ENCODE data around the gene PAQR7.
"Not testable (repeated sequence)": the region's sequence is repeated elsewhere in the genome, so short reads cannot be mapped to it uniquely, and the experiment has no call there.

PAQR7 gene

GRCh38 chr1:25848531-25848930 is 27.0 kb downstream of the PAQR7 start:
- Histone ChIP-seq H3K4me1 (ENCODE audit: control insufficient read depth in 2 of 2, insufficient read depth in 2 of 2, low read length in 2 of 2) (no peaks in the 10 kb centered on the region), H3K9me3 (ENCODE audit: control insufficient read depth in 2 of 2, low read length in 2 of 2) (no peaks in the 10 kb centered on the region), H3K36me3 (ENCODE audit: control insufficient read depth in 2 of 2, insufficient read depth in 2 of 2, low read length in 2 of 2) (no peaks in the 10 kb centered on the region), H3K9ac (ENCODE audit: low read depth in 1 of 2, low read length in 2 of 2) (no peak overlapping the region), H3K27ac (ENCODE audit: low read depth in 2 of 2, low read length in 2 of 2) (no peak overlapping the region), H3K4me3 (ENCODE audit: low read length in 2 of 2) (no peak overlapping the region), H3K27me3 (ENCODE audit: control insufficient read depth in 2 of 2, insufficient read depth in 2 of 2, low read length in 2 of 2) (no peaks in the 10 kb centered on the region)

DNA sequence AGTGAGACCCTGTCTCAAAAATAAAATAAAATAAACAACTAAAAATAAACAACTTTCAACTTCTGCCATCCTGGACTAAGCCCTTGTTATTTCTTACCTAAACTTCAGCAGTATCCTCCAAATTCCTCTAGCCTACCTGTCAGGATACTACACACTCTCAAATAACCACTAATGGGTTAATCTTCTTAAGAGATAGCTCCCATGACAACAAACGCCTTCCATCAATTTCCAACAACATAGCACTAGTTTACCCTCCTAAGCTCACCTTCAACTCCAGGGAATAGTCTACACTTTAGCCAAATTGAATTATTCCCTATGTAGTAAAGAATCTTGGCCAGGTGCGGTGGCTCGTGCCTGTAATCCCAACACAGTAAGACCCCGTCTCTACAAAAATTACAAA is 27.6 kb downstream of the PAQR7 start:
- no peak overlapping the region for H3K9ac ChIP-seq (ENCODE audit: low read depth in 1 of 2, low read length in 2 of 2)
- no peak overlapping the region for H3K27ac ChIP-seq (ENCODE audit: low read depth in 2 of 2, low read length in 2 of 2)

GRCh38 chr1:25845664-25846063 is 29.8 kb downstream of the PAQR7 start:
- H3K9ac ChIP-seq (ENCODE audit: low read depth in 1 of 2, low read length in 2 of 2), result no peak overlapping the region
- H3K36me3 ChIP-seq (ENCODE audit: control insufficient read depth in 2 of 2, insufficient read depth in 2 of 2, low read length in 2 of 2), result no peaks in the 10 kb centered on the region
- H3K27ac ChIP-seq (ENCODE audit: low read depth in 2 of 2, low read length in 2 of 2), result no peak overlapping the region
- H3K9me3 ChIP-seq (ENCODE audit: control insufficient read depth in 2 of 2, low read length in 2 of 2), result no peaks in the 10 kb centered on the region
- peaks cover 0 to 2% of the 10 kb centered on the region in 2 donors for H3K4me1 ChIP-seq (ENCODE audit: control insufficient read depth in 2 of 2, insufficient read depth in 2 of 2, low read length in 2 of 2)
- H3K27me3 ChIP-seq (ENCODE audit: control insufficient read depth in 2 of 2, insufficient read depth in 2 of 2, low read length in 2 of 2), result no peaks in the 10 kb centered on the region
- H3K4me3 ChIP-seq (ENCODE audit: low read length in 2 of 2), result no peak overlapping the region

More for the DNA sequence above, 27.6 kb downstream of the PAQR7 start:
- H3K27me3 ChIP-seq (ENCODE audit: control insufficient read depth in 2 of 2, insufficient read depth in 2 of 2, low read length in 2 of 2), result no peaks in the 10 kb centered on the region
- H3K36me3 ChIP-seq (ENCODE audit: control insufficient read depth in 2 of 2, insufficient read depth in 2 of 2, low read length in 2 of 2), result no peaks in the 10 kb centered on the region
- H3K9me3 ChIP-seq (ENCODE audit: control insufficient read depth in 2 of 2, low read length in 2 of 2), result no peaks in the 10 kb centered on the region
- H3K4me3 ChIP-seq (ENCODE audit: low read length in 2 of 2), result no peak overlapping the region
- H3K4me1 ChIP-seq (ENCODE audit: control insufficient read depth in 2 of 2, insufficient read depth in 2 of 2, low read length in 2 of 2), result no peaks in the 10 kb centered on the region

DNA sequence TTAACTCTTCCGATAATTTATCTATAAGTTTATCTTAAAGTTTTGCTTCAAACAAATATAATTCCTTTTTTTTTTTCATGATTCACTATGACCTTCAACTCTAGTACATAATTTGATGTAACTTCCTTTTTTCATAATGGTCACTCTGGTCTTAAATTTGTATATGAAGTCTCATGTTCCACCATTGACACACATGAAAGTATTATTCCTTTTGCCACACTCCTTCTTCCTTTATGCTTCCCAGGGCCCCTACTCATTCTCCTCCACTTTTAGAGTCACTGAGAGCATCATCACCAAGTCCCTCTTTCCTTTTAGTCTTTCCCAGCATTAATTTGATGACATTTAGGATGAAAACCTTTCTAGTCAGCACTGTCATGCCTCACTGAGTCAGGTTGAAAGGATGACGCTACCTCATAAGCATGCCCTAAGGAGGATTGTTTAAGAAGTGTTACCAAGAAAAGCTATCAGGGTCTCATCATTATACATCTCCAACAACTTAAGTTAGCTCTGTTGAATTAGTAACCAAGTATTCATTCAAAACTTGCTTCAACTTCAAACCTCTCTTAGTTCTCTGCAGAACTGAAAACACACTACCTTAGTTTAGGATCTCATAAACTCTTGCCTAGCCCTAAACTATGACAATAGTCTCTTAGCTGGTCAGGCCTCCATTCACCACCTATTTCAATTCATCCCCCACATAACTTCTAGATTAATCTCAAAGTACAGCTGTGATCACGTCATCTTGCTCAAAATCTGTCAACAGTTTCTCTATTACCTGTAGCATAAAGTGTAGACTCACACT is 30.8 kb downstream of the PAQR7 start:
- Histone ChIP-seq H3K36me3 (ENCODE audit: control insufficient read depth in 2 of 2, insufficient read depth in 2 of 2, low read length in 2 of 2) (no peaks in the 10 kb centered on the region), H3K27ac (ENCODE audit: low read depth in 2 of 2, low read length in 2 of 2) (no peak overlapping the region), H3K9me3 (ENCODE audit: control insufficient read depth in 2 of 2, low read length in 2 of 2) (no peaks in the 10 kb centered on the region), H3K4me3 (ENCODE audit: low read length in 2 of 2) (no peak overlapping the region), H3K4me1 (ENCODE audit: control insufficient read depth in 2 of 2, insufficient read depth in 2 of 2, low read length in 2 of 2) (peaks cover 0 to 2% of the 10 kb centered on the region in 2 donors), H3K9ac (ENCODE audit: low read depth in 1 of 2, low read length in 2 of 2) (no peak overlapping the region), H3K27me3 (ENCODE audit: control insufficient read depth in 2 of 2, insufficient read depth in 2 of 2, low read length in 2 of 2) (no peaks in the 10 kb centered on the region)

DNA sequence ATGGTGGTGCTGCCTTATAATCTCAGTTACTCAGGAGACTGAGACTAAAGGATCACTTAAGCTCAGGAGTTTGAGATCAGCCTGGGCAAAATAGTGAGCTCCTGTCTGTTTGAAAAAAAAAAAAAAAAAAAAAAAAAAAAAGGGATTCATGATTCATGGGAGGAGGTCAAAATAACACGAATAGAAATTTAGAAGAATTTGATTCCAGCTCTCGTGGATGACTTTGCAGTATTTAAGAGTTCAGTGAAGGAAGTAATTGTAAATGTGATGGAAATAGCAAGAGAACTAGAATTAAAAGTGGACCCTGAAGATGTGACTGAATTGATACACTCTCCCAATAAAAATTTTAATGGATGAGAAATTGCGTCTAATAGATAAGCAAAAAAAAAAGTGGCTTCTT is 32.0 kb downstream of the PAQR7 start:
- Histone ChIP-seq H3K4me1 (ENCODE audit: control insufficient read depth in 2 of 2, insufficient read depth in 2 of 2, low read length in 2 of 2) (peaks cover 0 to 2% of the 10 kb centered on the region in 2 donors), H3K9ac (ENCODE audit: low read depth in 1 of 2, low read length in 2 of 2) (no peak overlapping the region), H3K4me3 (ENCODE audit: low read length in 2 of 2) (no peak overlapping the region), H3K27ac (ENCODE audit: low read depth in 2 of 2, low read length in 2 of 2) (no peak overlapping the region), H3K36me3 (ENCODE audit: control insufficient read depth in 2 of 2, insufficient read depth in 2 of 2, low read length in 2 of 2) (no peaks in the 10 kb centered on the region), H3K27me3 (ENCODE audit: control insufficient read depth in 2 of 2, insufficient read depth in 2 of 2, low read length in 2 of 2) (no peaks in the 10 kb centered on the region), H3K9me3 (ENCODE audit: control insufficient read depth in 2 of 2, low read length in 2 of 2) (no peaks in the 10 kb centered on the region)

DNA sequence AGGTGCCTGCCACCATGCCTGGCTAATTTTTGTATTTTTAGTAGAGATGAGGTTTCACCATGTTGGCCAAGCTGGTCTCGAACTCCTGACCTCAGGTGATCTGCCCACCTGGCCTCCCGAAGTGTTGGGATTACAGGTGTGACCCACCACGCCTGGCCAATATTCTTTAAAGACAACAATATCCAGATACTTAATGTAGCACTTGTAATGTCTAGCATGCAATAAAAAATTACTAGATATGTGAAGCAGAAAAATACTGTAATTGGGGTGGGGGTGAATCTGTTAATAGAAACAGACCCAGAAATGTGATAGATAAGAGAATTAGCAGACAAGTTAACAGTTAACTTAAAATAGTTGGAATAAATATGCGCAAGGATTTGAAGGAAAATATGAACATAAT is 35.7 kb downstream of the PAQR7 start:
- not testable (repeated sequence) for H3K27ac ChIP-seq (ENCODE audit: low read depth in 2 of 2, low read length in 2 of 2); H3K9me3 ChIP-seq (ENCODE audit: control insufficient read depth in 2 of 2, low read length in 2 of 2); H3K36me3 ChIP-seq (ENCODE audit: control insufficient read depth in 2 of 2, insufficient read depth in 2 of 2, low read length in 2 of 2); H3K9ac ChIP-seq (ENCODE audit: low read depth in 1 of 2, low read length in 2 of 2); H3K27me3 ChIP-seq (ENCODE audit: control insufficient read depth in 2 of 2, insufficient read depth in 2 of 2, low read length in 2 of 2); H3K4me1 ChIP-seq (ENCODE audit: control insufficient read depth in 2 of 2, insufficient read depth in 2 of 2, low read length in 2 of 2); H3K4me3 ChIP-seq (ENCODE audit: low read length in 2 of 2)

GRCh38 chr1:25837262-25837875 is 38.1 kb downstream of the PAQR7 start:
- Histone ChIP-seq H3K27me3 (ENCODE audit: control insufficient read depth in 2 of 2, insufficient read depth in 2 of 2, low read length in 2 of 2) (no peaks in the 10 kb centered on the region), H3K36me3 (ENCODE audit: control insufficient read depth in 2 of 2, insufficient read depth in 2 of 2, low read length in 2 of 2) (peaks cover 6 to 12% of the 10 kb centered on the region in 2 donors), H3K4me3 (ENCODE audit: low read length in 2 of 2) (no peak overlapping the region), H3K27ac (ENCODE audit: low read depth in 2 of 2, low read length in 2 of 2) (no peak overlapping the region), H3K9ac (ENCODE audit: low read depth in 1 of 2, low read length in 2 of 2) (no peak overlapping the region), H3K9me3 (ENCODE audit: control insufficient read depth in 2 of 2, low read length in 2 of 2) (no peaks in the 10 kb centered on the region), H3K4me1 (ENCODE audit: control insufficient read depth in 2 of 2, insufficient read depth in 2 of 2, low read length in 2 of 2) (peaks cover 0 to 2% of the 10 kb centered on the region in 2 donors)

DNA sequence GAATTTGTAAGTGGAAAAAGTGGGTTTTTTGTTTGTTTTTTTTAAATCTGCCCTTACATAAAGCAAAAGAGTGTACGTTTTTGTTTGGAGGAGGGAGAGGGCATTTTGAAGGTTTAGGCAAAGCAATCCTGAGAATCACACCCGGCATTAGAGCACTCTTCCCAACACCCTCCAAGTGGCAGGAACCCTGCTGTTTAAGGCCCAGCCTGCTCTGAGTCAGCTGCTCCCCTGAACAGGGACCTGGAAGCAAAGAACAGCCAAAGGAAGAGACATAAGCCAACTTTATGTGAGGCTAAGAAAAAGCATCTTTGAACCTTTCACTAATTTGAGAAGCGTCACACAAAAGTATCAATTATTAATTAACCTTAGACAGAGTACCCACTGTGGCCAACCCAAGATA is 38.8 kb downstream of the PAQR7 start:
- no peak overlapping the region for H3K9ac ChIP-seq (ENCODE audit: low read depth in 1 of 2, low read length in 2 of 2)
- H3K27me3 ChIP-seq (ENCODE audit: control insufficient read depth in 2 of 2, insufficient read depth in 2 of 2, low read length in 2 of 2), result no peaks in the 10 kb centered on the region
- H3K4me3 ChIP-seq (ENCODE audit: low read length in 2 of 2), result no peak overlapping the region
- peaks cover 0 to 2% of the 10 kb centered on the region in 2 donors for H3K4me1 ChIP-seq (ENCODE audit: control insufficient read depth in 2 of 2, insufficient read depth in 2 of 2, low read length in 2 of 2)
- peaks cover 13 to 18% of the 10 kb centered on the region in 2 donors for H3K36me3 ChIP-seq (ENCODE audit: control insufficient read depth in 2 of 2, insufficient read depth in 2 of 2, low read length in 2 of 2)
- H3K9me3 ChIP-seq (ENCODE audit: control insufficient read depth in 2 of 2, low read length in 2 of 2), result no peaks in the 10 kb centered on the region
- no peak overlapping the region for H3K27ac ChIP-seq (ENCODE audit: low read depth in 2 of 2, low read length in 2 of 2)

DNA sequence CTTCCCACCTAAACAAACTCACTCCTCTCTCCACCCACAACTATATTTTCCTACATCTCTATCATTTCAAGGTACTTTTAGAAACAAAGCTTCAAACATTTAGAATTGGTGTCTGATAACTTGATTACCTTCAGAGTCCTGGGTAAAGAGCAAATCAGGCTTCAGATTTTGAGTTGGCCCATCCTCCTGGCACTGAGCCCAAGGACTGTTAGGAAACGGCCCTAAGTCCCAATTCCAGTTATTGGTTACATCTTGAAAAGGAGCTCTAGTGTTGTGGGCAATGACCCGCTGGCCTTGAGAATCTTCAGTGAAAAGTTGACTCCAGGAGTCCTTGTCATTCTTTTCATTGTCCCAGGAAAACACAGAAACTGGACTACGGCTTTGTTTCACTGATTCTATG is 40.6 kb downstream of the PAQR7 start:
- Histone ChIP-seq H3K36me3 (ENCODE audit: control insufficient read depth in 2 of 2, insufficient read depth in 2 of 2, low read length in 2 of 2) (peaks cover 31 to 35% of the 10 kb centered on the region in 2 donors), H3K9ac (ENCODE audit: low read depth in 1 of 2, low read length in 2 of 2) (no peak overlapping the region), H3K27me3 (ENCODE audit: control insufficient read depth in 2 of 2, insufficient read depth in 2 of 2, low read length in 2 of 2) (no peaks in the 10 kb centered on the region), H3K9me3 (ENCODE audit: control insufficient read depth in 2 of 2, low read length in 2 of 2) (no peaks in the 10 kb centered on the region), H3K27ac (ENCODE audit: low read depth in 2 of 2, low read length in 2 of 2) (no peak overlapping the region), H3K4me1 (ENCODE audit: control insufficient read depth in 2 of 2, insufficient read depth in 2 of 2, low read length in 2 of 2) (no peaks in the 10 kb centered on the region), H3K4me3 (ENCODE audit: low read length in 2 of 2) (no peak overlapping the region)

GRCh38 chr1:25833158-25833557 is 42.4 kb downstream of the PAQR7 start:
- no peak overlapping the region for H3K4me3 ChIP-seq (ENCODE audit: low read length in 2 of 2)
- no peak overlapping the region for H3K27ac ChIP-seq (ENCODE audit: low read depth in 2 of 2, low read length in 2 of 2)
- no peaks in the 10 kb centered on the region for H3K27me3 ChIP-seq (ENCODE audit: control insufficient read depth in 2 of 2, insufficient read depth in 2 of 2, low read length in 2 of 2)
- peaks cover 45 to 46% of the 10 kb centered on the region in 2 donors for H3K36me3 ChIP-seq (ENCODE audit: control insufficient read depth in 2 of 2, insufficient read depth in 2 of 2, low read length in 2 of 2)
- H3K9me3 ChIP-seq (ENCODE audit: control insufficient read depth in 2 of 2, low read length in 2 of 2), result no peaks in the 10 kb centered on the region
- H3K9ac ChIP-seq (ENCODE audit: low read depth in 1 of 2, low read length in 2 of 2), result no peak overlapping the region
- no peaks in the 10 kb centered on the region for H3K4me1 ChIP-seq (ENCODE audit: control insufficient read depth in 2 of 2, insufficient read depth in 2 of 2, low read length in 2 of 2)

Measured in mucosa of rectum (tissue), 2 donors.